Stimulated activated memory B cell treated with anti-CD40 and anti-IgM and Interleukin-4, amounts not matched to agents 10 μg/mL and 1 μg/mL and 100 μg/mL, for 72 hours (primary cell): ENCODE data around the gene RRAS2.

Experiments used
- ATAC-seq: fragments of 150-1000 bp; cut with Tn5 transposase; 2 replicates; pipeline ENCODE4 v1.10.0; 2021
- H3K27ac Mint-ChIP-seq: one replicate; pipeline ENCODE4 v1.8.0; 2022; ENCODE audit warnings: mild to moderate bottlenecking, mixed read lengths
- H3K27me3 Mint-ChIP-seq: one replicate; pipeline ENCODE4 v1.8.0; 2022; ENCODE audit warnings: mixed read lengths
- H3K36me3 Mint-ChIP-seq: one replicate; pipeline ENCODE4 v1.8.0; 2022; ENCODE audit warnings: mixed read lengths
- H3K4me1 Mint-ChIP-seq: one replicate; pipeline ENCODE4 v1.8.0; 2022; ENCODE audit warnings: mixed read lengths
- H3K4me3 Mint-ChIP-seq: one replicate; pipeline ENCODE4 v1.8.0; 2022; ENCODE audit warnings: mild to moderate bottlenecking, moderate library complexity, mixed read lengths
- H3K9me3 Mint-ChIP-seq: one replicate; pipeline ENCODE4 v1.8.0; 2022; ENCODE audit warnings: mixed read lengths

RRAS2 gene

DNA sequence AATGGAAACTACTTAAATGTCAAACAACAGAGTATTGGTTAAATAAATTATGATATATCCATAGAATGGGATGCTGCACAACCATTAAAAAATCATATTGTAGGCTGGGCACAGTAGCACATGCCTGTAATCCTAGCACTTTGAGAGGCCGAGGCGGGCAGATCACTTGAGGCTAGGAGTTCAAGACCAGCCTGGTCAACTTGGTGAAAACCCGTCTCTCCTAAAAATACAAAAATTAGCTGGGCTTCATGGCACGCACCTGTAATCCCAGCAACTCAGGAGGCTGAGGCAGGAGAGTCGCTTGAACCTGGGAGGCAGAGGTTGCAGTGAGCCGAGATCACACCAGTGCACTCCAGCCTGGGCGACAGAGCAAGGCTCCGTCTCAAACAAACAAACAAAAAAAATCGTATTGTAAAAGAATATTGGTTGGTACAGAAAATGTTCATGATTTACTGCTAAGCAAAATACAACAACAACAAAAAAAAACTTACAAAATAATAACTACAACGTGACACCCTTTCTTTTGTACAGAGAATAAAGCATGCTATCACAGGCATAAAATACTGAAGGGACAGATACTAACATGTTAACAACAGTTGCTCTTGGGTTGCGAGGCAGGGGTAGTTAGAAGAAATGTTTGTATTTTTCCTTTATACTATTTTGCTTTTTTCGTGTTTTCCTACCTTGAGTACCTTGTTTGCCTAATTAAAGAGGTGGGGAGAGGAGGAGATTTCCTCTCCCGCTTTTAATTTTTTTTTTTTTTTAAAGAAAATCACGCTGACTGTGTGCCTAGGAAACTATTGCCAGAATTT is 21.3 kb upstream of the RRAS2 start:
- Mint-ChIP-seq H3K27ac (peak overlapping the region; percentile 80), H3K36me3 (no peaks in the 10 kb centered on the region), H3K4me1 (peaks cover 3% of the 10 kb centered on the region), H3K9me3 (no peaks in the 10 kb centered on the region), H3K27me3 (no peaks in the 10 kb centered on the region), H3K4me3 (peak overlapping the region; percentile 84)
- no peak for ATAC-seq

DNA sequence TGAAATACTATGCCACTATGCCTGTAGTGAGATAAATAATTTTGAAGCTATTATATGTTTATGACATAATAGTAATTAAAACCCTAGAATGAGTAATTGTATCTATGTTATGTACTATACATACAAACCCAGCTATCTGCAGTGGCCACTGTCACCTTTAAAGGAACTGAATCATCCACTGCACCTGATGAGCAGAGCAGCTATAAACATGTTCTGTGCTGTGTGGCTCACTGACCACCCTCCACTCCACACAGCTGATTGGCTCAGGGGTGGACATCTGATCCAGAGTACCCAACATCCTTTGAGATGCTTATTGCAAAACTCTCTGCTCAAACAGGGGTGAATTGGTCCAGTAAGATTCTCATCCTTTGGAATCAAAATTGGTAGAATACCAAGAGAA is 19.2 kb upstream of the RRAS2 start:
- H3K36me3 Mint-ChIP-seq, result no peaks in the 10 kb centered on the region

DNA sequence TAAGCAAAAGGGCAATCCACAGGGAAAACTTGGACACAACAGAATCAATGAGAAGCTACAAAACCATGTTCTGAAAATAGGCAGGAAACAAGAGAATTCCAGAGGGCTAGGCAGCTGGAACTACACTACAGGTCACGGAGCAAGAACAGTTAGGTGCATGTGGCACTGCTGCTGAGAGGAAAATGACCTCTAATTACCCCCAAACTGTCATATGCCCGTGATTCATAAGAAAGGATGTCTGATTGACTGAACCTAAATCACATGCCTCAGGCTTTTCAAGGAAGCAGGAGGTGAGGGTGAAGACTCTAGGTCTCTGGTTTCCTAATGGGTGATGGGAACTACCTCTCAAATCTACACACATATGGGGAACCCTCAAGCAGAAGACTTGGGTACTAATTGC is 17.9 kb upstream of the RRAS2 start:
- Mint-ChIP-seq H3K4me1 (peaks cover 6% of the 10 kb centered on the region), H3K9me3 (no peaks in the 10 kb centered on the region), H3K36me3 (no peaks in the 10 kb centered on the region), H3K27me3 (no peaks in the 10 kb centered on the region), H3K4me3 (no peak overlapping the region), H3K27ac (no peak overlapping the region)
- no peak for ATAC-seq

More for the DNA sequence above, 19.2 kb upstream of the RRAS2 start:
- H3K27me3 Mint-ChIP-seq, result no peaks in the 10 kb centered on the region
- no peak overlapping the region for H3K4me3 Mint-ChIP-seq
- H3K4me1 Mint-ChIP-seq, result peaks cover 6% of the 10 kb centered on the region
- no peak overlapping the region for H3K27ac Mint-ChIP-seq
- no peak for ATAC-seq
- H3K9me3 Mint-ChIP-seq, result no peaks in the 10 kb centered on the region

DNA sequence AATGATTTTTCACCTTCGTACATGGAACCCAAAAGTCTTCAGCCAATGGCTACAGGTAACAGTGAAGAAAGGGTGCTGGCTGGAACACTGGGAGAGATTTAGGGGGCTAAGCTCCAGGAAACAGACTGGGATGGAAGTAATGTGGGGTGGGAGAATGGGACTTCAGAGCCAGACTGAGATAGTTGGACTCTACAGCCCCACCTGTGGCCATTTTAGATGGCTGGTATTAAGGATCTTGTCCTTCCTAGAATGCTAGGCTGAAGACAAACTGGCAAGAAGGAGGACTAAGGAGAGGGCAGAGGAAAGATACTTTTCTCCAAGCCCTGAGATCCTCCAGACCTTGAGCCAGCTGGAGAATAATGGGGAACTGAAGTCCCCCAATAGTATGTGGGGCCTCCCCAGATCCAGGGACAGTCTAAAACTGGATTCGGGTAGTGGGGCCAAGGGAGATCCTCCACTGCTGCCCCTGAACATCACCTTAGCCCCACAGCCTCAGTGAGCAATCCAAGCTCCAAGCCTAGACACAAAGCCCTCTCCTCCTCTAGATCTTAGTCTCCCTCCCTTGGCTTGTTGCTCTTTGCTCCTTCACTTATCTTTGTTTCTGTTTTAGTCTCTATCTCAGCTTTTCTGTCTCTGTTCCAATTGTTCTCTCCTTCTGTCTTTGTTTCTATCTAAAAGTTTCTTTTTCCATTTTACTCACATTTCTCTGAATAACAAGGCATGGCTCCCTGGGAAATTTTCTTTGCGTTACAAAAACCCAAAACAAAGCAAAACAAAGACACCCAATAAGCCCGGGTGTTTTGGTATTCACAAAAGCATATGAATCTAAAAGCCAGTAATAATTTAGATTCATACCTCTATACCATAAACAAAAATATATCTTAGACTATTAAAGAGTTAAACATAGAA is 16.2 kb upstream of the RRAS2 start:
- Mint-ChIP-seq H3K27me3 (no peaks in the 10 kb centered on the region), H3K4me3 (no peak overlapping the region), H3K36me3 (no peaks in the 10 kb centered on the region), H3K9me3 (no peaks in the 10 kb centered on the region), H3K27ac (no peak overlapping the region), H3K4me1 (peaks cover 16% of the 10 kb centered on the region)
- ATAC-seq, result no peak

DNA sequence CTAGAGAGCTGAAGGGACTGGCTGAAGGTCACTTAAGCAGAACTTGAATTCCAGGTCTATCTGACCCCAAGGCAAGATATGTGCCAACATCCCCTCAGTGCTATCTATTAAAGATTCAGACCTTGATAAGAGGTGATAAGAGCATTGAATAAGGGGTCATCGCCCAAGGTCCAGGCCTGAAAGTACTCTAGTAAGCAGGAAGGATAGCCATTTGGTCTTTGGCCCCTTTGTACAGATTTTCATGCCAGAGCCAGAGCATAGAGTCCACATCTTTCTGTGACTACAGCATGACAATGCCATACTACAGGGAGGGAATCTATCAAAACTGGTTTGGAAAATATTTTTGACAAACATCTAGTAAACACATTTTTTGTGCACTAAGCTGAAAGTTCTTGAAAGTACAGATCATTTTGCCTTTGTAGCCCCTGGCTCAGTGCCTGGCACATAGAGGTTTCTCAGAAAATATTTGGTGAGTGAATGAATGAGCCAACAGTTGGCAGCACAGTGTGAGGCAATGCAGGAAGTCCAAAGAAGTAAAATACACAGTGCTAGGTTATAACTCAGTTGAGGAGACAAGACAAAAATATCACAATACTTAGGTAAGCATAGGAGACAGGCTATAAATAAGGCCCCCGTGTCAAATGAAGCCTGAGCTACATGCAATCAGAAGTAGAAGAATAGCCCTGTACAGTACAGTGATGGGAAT is 15.1 kb upstream of the RRAS2 start:
- Mint-ChIP-seq H3K27me3 (no peaks in the 10 kb centered on the region), H3K9me3 (no peaks in the 10 kb centered on the region), H3K36me3 (no peaks in the 10 kb centered on the region), H3K4me3 (no peak overlapping the region), H3K4me1 (peaks cover 27% of the 10 kb centered on the region), H3K27ac (no peak overlapping the region)
- ATAC-seq, result no peak

DNA sequence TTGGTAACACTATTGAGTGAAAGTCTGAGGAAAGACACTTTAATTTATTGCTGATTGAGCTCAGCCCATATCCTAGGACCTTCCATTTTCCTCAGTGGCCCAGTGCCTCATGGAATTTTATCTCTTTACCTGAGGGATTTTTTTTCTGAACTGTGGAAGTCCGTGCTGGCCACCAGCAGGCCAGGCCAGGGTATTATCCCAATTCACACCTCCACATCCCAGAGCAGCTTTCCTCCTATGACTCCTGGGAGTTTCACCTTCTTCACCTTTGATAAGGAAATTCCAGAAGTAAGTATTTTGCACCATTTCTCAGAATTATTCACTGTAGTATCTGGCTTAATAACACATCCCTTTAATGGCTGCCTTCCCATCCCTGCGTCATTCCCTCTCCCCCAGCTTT is 13.0 kb upstream of the RRAS2 start:
- no peaks in the 10 kb centered on the region for H3K9me3 Mint-ChIP-seq
- ATAC-seq, result no peak
- H3K4me1 Mint-ChIP-seq, result peaks cover 42% of the 10 kb centered on the region
- H3K36me3 Mint-ChIP-seq, result no peaks in the 10 kb centered on the region
- no peaks in the 10 kb centered on the region for H3K27me3 Mint-ChIP-seq
- H3K27ac Mint-ChIP-seq, result no peak overlapping the region
- H3K4me3 Mint-ChIP-seq, result no peak overlapping the region

DNA sequence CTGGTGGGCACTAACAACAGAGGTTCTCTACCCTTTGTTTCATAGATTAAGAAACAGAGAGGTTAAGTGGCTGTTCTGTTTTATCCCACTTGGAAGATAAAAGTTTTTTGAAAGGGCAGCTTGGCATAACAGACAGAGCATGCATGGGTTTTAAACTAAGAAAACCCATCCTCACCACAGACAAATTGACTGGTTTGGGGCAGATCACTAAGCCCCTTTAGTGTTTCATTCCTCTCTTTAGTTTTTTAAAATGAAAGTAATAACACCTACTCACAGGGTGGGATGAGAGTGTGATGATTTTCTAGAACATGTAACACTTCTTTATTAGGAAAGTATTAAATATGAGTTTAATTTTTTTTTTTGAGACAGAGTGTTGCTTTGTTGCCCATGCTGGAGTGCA is 12.3 kb upstream of the RRAS2 start:
- H3K9me3 Mint-ChIP-seq, result no peaks in the 10 kb centered on the region
- no peak overlapping the region for H3K27ac Mint-ChIP-seq
- no peaks in the 10 kb centered on the region for H3K36me3 Mint-ChIP-seq
- H3K27me3 Mint-ChIP-seq, result no peaks in the 10 kb centered on the region
- no peak overlapping the region for H3K4me3 Mint-ChIP-seq
- peaks cover 42% of the 10 kb centered on the region for H3K4me1 Mint-ChIP-seq
- ATAC-seq, result no peak

DNA sequence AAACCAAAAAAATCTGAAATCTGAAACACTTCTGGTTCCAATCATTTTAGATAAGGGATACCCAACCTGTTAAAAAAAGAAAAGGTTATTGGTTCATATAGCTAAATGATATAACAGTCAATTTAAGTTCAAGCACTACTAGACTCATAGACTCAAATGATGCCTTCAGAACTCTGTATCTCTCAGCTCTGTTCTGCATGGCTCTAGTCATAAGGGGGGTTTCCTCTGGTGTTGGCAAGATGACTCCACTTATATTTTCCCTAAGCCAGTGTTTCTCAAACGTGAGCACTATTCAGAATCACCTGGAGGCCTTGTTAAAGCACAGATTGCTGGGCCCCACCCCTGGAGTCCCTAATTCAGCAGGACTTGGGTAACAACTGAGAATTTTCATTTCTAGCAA is 11.5 kb upstream of the RRAS2 start:
- peak; percentile 57 for ATAC-seq
- no peak overlapping the region for H3K27ac Mint-ChIP-seq

DNA sequence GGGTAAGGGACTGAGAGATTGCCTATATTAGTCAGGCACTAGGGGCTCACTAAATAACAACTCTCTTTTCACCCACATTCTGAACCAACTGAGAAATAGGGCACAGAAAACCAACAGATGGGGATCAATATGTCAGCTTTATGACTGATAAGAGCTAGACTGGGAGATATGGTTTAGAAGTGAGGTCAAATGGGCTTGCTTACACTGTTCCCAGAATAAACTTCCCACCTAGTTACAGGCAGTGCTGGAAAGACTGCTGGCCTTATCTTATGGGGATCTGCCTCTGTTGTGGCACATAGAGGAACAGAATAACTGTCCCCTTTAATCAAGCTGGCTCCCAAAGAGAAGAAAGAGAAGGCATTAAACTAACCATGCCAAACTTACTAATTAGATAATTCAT is 10.6 kb upstream of the RRAS2 start:
- no peaks in the 10 kb centered on the region for H3K27me3 Mint-ChIP-seq
- peak overlapping the region; percentile 35 for H3K27ac Mint-ChIP-seq
- H3K36me3 Mint-ChIP-seq, result no peaks in the 10 kb centered on the region
- H3K4me1 Mint-ChIP-seq, result peaks cover 36% of the 10 kb centered on the region
- H3K9me3 Mint-ChIP-seq, result no peaks in the 10 kb centered on the region
- H3K4me3 Mint-ChIP-seq, result no peak overlapping the region
- peak; percentile 27 for ATAC-seq

More for the DNA sequence above, 11.5 kb upstream of the RRAS2 start:
- Mint-ChIP-seq H3K4me1 (peaks cover 41% of the 10 kb centered on the region), H3K27me3 (no peaks in the 10 kb centered on the region), H3K36me3 (no peaks in the 10 kb centered on the region), H3K9me3 (no peaks in the 10 kb centered on the region), H3K4me3 (no peak overlapping the region)

DNA sequence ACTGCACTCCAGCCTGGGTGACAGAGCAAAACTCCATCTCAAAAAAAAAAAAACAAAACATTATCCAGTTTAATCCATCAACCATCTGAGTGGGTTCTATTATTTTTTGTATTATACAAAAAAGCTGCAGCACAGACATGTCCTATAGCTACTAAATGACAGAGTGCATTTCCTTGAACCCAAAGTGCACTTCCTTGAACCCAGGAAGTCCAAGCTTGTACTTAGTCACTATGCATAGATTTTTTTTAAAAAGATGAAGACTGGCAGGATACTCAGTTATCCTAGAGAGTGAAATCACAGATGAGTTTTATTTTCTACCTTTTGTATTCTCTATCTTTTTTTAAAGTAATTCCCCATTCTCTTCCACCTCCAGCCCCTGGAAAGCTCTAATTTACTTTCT is 8.0 kb upstream of the RRAS2 start:
- no peaks in the 10 kb centered on the region for H3K36me3 Mint-ChIP-seq
- H3K27ac Mint-ChIP-seq, result no peak overlapping the region
- no peak for ATAC-seq
- peaks cover 36% of the 10 kb centered on the region for H3K4me1 Mint-ChIP-seq
- H3K27me3 Mint-ChIP-seq, result no peaks in the 10 kb centered on the region
- H3K4me3 Mint-ChIP-seq, result no peak overlapping the region
- H3K9me3 Mint-ChIP-seq, result no peaks in the 10 kb centered on the region

DNA sequence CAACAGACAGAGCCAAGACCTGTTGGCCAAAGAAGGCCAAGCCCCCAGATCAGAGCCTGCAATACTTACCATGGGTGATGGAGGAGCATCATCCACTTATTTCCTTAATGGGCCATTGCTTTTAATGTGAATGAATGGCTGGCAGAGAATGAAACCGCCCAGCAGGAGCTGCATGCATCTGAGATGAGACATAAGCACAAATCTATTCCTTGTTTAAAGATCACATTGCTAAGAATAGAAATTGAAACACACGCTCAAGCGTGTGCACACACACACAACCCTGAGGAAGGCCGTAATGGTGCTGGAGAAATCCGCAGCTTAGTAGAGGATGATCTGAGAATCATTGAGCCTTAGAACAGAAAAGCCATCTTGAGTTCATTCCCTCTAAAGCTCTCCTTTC is 5.3 kb upstream of the RRAS2 start:
- no peak for ATAC-seq
- Mint-ChIP-seq H3K27me3 (no peaks in the 10 kb centered on the region), H3K4me3 (no peak overlapping the region), H3K4me1 (peaks cover 26% of the 10 kb centered on the region), H3K27ac (no peak overlapping the region), H3K36me3 (no peaks in the 10 kb centered on the region), H3K9me3 (no peaks in the 10 kb centered on the region)

DNA sequence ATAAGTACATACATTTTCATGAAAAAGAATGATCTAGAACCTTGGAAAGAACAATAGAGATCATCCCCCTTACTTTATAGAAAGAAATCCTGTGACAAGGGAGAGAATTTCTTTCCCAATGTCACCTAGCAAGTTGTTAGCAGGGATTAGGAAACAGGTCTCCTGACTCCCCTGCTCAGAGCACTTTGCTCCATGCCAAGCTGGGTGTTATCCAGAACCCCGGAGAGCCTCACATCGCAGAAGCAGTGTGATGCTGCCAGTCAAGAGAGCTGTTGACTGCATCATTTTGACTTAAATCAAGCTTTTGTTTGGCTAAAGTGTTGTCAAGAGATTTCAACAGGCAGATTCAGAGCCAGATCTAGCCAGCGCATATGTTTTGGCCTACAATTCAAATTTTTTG is 3.6 kb upstream of the RRAS2 start:
- Mint-ChIP-seq H3K9me3 (no peaks in the 10 kb centered on the region), H3K36me3 (no peaks in the 10 kb centered on the region), H3K27me3 (no peaks in the 10 kb centered on the region), H3K27ac (no peak overlapping the region), H3K4me1 (peaks cover 19% of the 10 kb centered on the region), H3K4me3 (no peak overlapping the region)
- ATAC-seq, result no peak

DNA sequence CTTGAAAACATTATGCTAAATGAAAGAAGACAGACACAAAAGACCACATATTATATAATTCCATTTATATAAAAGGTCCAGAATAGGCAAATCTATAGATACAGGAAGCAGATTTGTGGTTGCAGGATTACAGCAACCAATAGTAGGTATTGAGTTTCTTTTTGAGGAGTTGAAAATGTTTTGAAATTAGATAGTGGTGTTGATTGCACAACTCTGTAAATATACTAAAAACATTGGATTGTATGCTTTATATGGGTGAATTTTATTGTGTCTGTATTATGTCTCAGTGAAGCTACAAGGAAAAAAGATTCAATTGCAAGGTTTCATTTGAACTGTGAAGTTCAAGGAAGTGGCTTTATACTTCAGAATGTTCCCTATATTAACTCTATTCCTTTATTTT is 3.0 kb upstream of the RRAS2 start:
- Mint-ChIP-seq H3K27ac (no peak overlapping the region), H3K4me3 (no peak overlapping the region)
- ATAC-seq, result no peak

DNA sequence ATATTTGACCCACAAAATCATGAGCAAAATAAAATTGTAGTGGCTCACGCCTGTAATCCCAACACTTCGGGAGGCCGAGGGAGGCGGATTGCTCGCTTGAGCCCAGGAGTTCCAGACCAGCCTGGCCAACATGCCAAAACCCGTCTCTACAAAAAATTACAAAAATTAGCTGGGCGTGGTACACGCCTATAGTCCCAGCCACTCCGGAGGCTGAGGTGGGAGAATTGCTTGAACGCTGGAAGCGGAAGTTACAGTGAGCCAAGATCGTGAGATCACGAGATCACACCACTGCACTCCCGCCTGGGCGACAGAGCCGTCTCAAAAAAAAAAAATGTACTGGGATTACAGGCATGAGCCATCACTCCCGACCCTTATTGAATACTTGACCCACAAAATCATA is 2.0 kb upstream of the RRAS2 start:
- H3K4me3 Mint-ChIP-seq, result no peak overlapping the region
- no peak for ATAC-seq
- H3K27ac Mint-ChIP-seq, result no peak overlapping the region
- H3K27me3 Mint-ChIP-seq, result no peaks in the 10 kb centered on the region
- H3K9me3 Mint-ChIP-seq, result no peaks in the 10 kb centered on the region
- no peaks in the 10 kb centered on the region for H3K36me3 Mint-ChIP-seq
- peaks cover 33% of the 10 kb centered on the region for H3K4me1 Mint-ChIP-seq

More for the DNA sequence above, 3.0 kb upstream of the RRAS2 start:
- H3K27me3 Mint-ChIP-seq, result no peaks in the 10 kb centered on the region
- no peaks in the 10 kb centered on the region for H3K36me3 Mint-ChIP-seq
- H3K4me1 Mint-ChIP-seq, result peaks cover 24% of the 10 kb centered on the region
- H3K9me3 Mint-ChIP-seq, result no peaks in the 10 kb centered on the region

DNA sequence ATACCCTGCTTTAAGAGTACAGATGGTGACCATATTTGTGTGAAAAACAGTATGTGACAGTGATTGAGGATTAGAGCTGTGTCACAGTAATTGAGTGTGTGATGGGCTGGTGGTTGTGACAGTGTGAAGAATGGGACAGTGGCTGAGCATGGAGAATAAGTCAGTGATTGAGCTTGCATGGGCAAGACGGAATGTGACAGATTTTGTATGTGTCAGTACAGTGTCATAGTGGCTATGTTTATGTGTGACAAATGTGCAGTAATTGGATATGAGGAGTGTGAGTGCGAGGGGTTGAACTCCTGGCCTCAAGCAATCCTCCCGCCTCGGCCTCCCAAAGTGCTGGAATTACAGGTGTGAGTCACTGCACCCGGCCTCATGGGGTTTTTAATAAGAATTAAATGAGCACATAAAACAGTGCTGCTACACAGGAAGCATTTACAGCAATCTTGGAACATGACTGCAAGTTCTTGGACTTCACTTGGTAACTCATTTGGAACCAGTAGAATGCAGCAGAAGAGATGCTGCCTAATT is 583 bp upstream of the RRAS2 start:
- Mint-ChIP-seq H3K36me3 (peaks cover 4% of the 10 kb centered on the region), H3K27ac (no peak overlapping the region), H3K27me3 (no peaks in the 10 kb centered on the region), H3K4me1 (peaks cover 44% of the 10 kb centered on the region), H3K9me3 (no peaks in the 10 kb centered on the region), H3K4me3 (peak overlapping the region; percentile 71)
- no peak for ATAC-seq
